Fibroblast of lung (primary cell): ENCODE measurements around the gene KCNN3.

ENCODE experiments used
- CTCF ChIP-seq, 2 donors: IDR thresholded peaks in 1 of 2; conservative IDR thresholded peaks in 1 of 2; 1 replicate in 1 of 2; 2 replicates in 1 of 2; pipeline ENCODE4 v1.5.1; 2011 to 2012; ENCODE audit warnings: low read length in 2 of 2, control low read depth in 1 of 2, inconsistent platforms in 1 of 2, low read depth in 1 of 2, mild to moderate bottlenecking in 1 of 2
- EZH2 ChIP-seq: IDR thresholded peaks from 2 replicates; pipeline ENCODE4 v1.5.1; 2012; ENCODE audit warnings: low read length, control low read depth, mild to moderate bottlenecking; ENCODE audit errors: missing control alignments

- TF ChIP-seq CTCF (conservative IDR thresholded peaks at IDR 0.05 in 1 of 2, IDR thresholded peaks at IDR 0.05 in 1 of 2; ENCODE audit: low read depth in 1 of 2, low read length in 2 of 2) (no peak), EZH2 (no peak)
Observed at GRCh38 chr1:154717528-154717924, 152.6 kb downstream of the KCNN3 start.
